NCI-H748 (cell line): ENCODE data around the gene OR2C3.
"Not testable (repeated sequence)": the region's sequence is repeated elsewhere in the genome, so short reads cannot be mapped to it uniquely, and the experiment has no call there.

Source experiments
- DNase-seq: peaks from one replicate; lab custom pipeline; 2025; ENCODE audit not compliant: unreplicated experiment; lab: John Stamatoyannopoulos, UW

Gene OR2C3

DNA sequence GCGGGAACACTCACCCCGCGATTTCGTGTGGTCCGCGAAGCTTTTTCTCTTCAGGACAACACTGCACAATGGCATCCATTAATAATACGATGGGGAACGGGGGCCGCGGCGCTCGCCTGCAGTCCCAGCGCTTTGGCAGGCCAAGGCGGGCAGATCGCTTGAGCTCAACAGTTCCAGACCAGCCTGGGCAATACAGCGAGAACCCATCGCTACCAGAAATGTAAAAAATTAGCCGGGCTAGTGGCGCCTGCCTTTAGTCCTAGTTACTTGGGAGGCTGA is 17.7 kb downstream of the OR2C3 start:
- no peak for DNase-seq

- DNase-seq = no peak
Measured at GRCh38 chr1:247517795-247518612, 18.2 kb downstream of the OR2C3 start.

DNA sequence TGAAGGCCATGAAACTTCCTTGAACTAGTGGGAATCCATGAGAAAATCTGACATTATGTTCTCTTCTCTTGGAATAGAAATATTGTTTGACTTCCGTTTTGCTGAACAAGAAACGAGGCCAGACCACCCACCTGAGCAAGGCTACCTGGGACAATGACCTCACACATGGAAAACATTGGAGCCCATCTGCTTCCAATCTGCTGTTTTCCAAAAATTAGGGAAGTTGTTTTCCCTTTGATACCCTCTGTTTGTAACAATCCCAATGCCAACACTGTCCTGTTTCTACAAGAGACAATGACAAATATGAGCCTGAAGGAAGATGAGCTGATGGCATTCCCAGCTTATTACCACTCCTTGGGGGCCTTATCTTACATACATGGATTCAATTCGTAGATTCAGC is 29.4 kb downstream of the OR2C3 start:
- no peak for DNase-seq

DNA sequence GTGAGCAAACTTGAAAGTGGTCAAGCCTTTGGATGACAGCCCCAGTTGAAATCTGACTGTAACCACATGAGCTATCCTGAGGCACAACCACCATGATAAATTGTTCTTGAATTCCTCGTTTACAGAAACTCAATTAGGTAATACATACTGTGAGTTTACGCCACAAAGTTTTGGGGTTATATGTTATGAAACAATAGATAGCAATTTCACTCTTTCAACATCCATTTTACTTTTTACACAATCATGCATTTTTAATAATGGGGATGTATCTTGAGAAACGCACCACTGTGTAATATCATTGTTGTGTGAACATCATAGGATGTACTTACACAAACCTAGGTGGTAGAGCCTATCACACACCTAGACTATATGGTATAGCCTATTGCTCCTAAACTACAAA is 35.4 kb downstream of the OR2C3 start:
- DNase-seq = no peak

DNA sequence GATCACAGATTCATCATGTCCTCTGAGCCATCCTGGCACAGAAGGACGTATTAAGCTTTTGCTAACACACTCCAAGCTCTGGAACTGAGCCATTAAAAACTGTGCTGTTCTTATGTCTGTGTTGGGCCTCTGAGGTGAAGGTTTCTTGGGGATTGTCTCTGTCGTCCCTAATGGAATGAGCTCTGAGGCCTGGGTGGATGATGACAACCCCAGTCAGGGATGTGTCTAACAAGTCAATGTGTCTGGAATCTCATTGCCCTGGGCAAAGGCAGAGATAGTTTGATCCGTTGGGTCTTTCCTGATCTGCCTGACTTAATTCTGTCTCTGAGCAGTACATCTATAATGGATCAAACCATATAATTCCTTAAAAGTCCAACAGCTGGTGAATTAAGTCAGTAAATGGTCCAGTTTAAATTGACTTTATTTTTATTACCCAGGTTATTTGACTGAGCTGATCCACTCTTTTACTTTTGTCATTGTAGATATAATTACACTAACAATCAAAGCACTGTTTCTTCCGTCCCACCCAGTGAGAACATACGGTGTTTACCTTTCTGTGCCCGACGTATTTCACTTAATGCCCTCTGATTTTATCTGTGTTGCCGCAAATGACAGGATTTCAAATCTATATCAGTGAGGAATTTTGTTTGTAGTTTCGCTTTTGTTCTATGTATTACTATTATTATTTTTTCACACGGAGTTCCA is 39.5 kb downstream of the OR2C3 start:
- peak; percentile 56 for DNase-seq

GRCh38 chr1:247494767-247495166 is 41.5 kb downstream of the OR2C3 start:
- DNase-seq = no peak

GRCh38 chr1:247493106-247493505 is 43.1 kb downstream of the OR2C3 start:
- no peak for DNase-seq

DNA sequence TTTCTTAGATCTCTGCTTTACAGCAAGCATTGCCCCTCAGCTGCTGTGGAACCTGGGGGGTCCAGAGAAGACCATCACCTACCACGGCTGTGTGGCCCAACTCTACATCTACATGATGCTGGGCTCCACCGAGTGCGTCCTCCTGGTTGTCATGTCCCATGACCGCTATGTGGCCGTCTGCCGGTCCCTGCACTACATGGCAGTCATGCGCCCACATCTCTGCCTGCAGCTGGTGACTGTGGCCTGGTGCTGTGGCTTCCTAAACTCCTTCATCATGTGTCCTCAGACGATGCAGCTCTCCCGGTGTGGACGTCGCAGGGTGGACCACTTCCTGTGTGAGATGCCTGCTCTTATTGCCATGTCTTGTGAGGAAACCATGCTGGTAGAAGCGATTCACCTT is 44.9 kb downstream of the OR2C3 start:
- no peak for DNase-seq

- DNase-seq = peak; percentile 31
Measured at GRCh38 chr1:247487057-247487456, 49.2 kb downstream of the OR2C3 start.

DNA sequence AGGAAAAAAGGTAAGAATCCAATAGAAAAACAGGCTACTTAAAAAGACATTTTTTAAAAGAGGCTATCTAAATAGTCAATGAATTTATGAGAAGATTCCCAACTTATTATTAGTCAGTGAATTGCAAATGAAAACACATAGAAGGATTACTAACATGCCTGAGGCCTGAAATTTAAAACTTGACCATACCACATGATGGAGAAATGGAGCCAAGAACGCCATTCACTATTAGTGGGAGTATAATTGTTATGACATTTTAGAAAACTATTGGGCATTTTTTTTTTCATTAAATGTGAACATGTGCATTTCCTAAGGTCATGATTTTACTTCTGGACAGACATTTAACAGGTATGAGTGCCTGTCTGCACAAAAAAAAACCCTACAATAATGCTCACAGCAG is 53.5 kb downstream of the OR2C3 start:
- no peak for DNase-seq

DNA sequence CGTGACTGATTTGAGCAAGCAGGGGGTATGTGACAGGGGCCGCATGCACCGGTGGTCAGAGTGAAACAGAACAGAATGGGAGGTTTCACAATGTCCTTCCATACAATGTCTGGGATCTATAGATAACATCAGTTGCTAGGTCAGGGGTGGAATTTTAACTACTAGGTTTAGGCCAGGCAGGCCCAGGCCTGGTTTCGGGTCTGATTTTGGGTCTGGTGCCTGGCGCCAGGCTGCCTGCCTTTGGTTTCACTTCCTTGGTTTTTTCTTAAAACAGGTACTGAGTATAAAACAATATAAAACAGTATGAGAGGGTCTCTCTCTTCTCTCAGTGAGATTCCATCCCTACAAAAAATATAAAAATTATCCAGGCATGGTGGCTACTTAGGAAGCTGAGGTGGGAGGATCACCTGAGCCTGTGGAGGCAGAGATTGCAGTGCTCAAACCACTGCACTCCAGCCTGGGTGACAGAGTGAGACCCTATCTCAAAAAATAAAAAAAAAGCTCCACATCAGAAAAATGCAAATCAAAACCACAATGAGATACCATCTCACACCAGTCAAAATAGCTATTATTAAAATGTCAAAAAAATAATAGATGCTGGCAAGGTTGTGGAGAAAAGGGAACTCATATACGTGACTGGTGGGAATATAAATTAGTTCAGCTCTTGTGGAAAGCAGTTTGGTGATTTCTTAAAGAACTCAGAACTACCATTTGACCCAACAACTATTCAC is 59.7 kb downstream of the OR2C3 start:
- not testable (repeated sequence) for DNase-seq

GRCh38 chr1:247475793-247476192 is 60.4 kb downstream of the OR2C3 start:
- no peak for DNase-seq
